SIG-M5 treated with dmso at 0.1 percent for 504 hours (cell line): Measurements from ENCODE around the gene DGKG.
A peak's percentile ranks its signal among the peaks of the same experiment; 100 is the strongest.

Source experiments
- DNase-seq: peaks from one replicate; lab custom pipeline; 2025; ENCODE audit not compliant: unreplicated experiment; lab: John Stamatoyannopoulos, UW

The DGKG gene

GRCh38 chr3:186117521-186118134 is 244.4 kb downstream of the DGKG start:
- no peak for DNase-seq

DNA sequence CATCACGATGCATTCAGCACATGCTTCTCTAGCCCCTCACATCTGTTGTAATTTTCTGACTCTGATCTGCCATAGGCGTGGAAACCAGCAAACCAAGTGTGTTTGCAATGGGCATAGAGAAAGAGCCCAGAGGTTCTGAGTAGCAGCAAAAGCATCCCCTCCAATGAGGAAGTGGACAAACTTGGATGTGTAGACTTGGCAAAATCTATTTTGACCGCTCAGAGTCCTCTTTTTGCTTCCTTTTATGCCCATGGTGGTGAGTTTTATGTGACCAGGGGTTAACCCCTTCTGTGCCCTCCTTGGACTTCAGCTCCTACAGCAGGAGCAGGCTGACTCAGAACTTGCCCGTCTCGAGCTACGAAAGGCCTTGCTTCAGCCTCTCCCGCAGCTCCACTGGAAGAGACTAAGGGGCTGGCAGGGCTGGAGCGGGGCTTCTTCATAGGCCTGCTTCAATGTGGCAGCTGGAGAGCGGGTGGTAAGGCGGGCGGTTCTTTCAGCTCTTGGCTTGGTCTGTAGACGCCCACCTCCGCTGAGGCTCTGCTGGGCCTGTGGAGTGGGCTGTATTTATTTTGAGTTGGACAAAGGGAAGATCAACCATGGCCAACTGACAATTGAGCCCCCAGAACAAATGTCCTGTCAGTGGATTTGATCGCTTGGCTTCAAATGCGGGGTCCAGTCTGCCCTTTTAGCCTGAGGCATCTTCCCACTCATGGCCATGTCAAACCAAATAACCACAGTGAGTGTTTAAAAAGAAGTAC is 246.6 kb downstream of the DGKG start:
- no peak for DNase-seq

- no peak for DNase-seq
Observed at GRCh38 chr3:186110975-186111974, 250.8 kb downstream of the DGKG start.

DNA sequence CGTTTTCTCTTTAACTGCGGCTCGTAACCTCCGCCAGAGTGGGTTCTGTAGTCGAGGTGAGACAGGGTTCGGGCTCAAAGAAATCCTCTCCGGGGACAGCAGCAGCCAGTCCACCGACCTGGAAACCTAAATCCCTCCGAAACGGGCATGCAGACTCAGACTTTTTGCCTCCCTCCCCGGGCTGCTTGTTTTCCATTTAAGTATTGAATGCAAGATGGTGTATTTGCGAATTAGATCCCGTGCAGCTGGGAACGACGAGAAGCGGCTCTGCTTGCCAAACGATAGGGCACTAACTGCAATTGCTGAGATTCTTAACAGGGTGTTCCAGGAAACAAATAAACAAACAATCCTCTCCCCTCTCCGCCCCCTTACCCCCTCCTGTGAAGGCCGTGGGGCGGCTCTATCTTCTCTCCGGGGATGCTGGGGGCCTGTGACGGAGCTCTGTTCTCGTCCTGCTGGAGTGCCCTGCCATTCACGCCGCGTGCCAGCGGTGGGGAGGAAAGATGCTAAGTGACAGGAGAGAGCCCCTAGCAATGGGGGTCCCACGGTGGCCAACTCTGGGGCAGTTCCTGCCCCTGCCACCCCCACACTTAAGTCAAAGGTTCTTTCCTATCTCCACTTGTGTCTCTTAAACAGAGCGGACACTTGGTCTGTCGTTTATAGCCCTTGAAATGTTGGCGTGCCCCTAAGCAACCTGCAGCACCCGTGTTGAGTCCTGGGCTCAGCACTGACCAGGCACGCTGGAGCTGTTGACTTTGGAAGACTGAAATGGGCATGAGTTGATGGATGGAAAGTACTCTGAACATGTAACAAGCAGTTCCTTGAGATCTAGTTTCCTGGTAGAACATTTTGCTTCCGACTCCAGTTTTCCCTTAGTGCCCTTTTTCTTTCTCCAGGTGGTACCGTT is 251.9 kb downstream of the DGKG start:
- no peak for DNase-seq

DNA sequence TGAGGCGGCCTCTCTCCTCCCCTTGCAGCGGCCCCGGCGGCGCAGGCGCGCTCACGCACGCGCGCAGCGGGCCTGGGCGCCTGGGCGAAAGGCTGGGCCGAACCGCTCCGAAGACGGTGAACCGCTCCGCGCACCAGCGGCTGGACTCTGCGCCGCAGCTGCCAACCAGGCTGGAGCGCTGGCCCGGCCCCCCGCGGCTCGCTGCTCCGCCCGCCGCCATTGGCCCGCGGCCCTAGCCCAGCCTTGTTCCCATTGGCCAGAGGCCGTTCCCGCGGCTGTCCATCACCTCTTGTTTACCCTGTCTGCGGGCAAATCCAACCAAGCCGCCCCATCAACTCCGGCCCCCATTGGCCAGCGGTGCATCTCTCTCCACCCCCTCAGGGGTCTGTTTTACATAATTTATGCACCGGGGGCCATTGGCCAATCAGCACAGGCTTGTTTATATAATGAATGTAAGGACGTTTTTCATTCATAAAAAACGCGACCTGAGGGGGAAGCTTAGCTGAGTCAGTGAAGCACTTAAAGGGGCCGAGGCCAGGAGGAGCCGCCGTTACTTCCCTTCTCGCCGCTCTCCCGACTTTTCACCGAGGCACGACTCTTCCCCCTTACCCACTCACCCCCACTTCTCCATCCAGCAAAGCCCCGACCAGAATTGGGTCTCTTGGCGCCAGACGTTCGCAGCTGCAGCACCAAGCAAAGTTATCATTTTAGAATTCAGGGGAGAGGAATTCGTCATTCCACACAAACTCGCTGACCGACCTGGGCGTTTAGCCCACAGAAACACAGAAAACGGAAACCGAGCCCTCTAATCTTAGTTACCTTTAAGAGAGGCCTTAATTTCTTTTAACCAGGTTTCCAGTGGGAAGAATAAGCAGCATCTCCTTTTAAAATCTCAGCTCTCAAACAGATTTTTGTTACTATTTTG is 252.8 kb downstream of the DGKG start, which contains the start of gene ETV5:
Gene ETV5, minus strand, starts transcription at position 149 of the 925 bp plus-strand sequence. CDS start 3,221 bp downstream, outside the sequence.
- DNase-seq: peak; percentile 100

DNA sequence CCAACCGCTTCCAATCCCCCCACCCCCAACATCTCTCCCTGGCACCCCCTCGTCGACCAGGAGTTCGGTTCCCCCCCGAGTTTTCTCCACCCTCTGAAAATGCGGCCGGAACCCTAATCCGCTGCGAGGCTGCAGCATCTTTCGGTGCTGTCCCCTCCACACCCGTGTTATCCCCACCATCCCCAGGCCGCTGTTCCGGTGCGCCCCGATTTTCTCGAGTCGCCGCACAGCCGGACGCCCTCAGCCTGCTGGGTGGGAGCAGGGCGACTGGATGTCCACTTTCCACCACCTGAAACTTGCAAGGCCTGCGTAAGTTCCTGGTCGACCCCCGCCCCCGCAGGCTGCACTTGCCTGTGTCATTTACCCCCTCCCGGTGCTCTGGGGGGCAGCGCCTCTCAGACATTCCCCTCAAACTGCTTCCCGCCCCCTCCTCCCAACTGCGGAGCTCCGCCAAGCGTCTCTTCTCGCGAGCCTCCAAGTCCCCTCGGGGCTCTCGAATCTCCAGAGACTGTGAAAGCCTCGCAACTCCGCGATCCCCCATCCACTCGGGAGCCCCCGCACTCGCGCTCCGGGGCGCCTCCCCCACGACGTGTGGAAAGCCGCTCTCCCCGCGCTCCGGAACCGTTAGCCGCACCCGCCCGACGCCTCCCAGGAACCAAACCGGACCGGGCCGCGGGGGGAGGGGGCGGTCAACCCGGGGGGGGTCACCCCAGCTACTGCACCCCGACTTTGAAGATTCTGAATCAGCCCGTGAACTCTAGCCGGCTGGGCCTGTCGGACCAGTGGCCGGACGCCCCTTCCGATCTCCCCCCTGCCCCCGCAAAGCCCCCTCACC is 253.7 kb downstream of the DGKG start:
- peak; percentile 51 for DNase-seq

GRCh38 chr3:186107215-186108105 is 254.6 kb downstream of the DGKG start:
- DNase-seq: peak; percentile 72

- DNase-seq: no peak
Observed at GRCh38 chr3:186105543-186105942, 256.5 kb downstream of the DGKG start.

DNA sequence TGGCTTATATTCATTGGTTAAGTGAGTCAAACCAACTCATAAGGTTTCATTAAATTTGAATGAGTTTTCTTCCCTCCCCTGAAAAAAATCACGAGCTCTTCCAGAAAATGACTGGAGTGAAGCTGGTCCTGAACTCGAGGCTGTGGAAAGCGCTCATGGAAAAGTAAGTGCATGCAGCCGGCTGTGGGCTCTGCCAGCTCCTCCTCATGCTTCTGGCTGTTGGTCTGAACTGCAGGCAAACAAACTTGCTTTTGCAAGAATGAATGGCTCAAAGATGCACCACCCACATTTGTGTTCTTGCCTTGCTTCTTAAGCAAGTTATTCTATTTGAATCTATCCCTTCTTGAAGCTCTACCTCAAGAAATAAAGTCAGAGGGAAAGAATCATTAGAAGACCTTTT is 259.3 kb downstream of the DGKG start:
- DNase-seq: no peak

- no peak for DNase-seq
Observed at GRCh38 chr3:186100398-186100797, 261.6 kb downstream of the DGKG start.

DNA sequence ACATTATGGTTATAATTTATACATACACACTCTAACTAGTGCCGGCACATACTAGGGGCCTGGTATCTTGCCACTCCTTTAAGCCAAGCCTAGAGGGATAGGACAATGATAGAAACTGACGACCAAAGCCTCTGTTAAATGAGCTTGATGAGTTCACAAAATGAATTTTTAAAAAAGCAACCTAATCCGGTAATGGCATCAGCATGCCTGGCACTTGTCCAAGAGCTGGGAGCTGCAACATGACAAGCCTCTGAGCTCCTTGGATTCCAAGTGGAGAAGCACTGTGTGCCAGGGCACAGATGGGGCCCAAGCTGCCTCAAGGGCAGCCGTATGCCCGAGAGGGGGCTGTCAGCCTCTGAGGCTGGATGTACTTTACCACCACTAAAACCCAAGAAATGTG is 262.9 kb downstream of the DGKG start:
- no peak for DNase-seq

DNA sequence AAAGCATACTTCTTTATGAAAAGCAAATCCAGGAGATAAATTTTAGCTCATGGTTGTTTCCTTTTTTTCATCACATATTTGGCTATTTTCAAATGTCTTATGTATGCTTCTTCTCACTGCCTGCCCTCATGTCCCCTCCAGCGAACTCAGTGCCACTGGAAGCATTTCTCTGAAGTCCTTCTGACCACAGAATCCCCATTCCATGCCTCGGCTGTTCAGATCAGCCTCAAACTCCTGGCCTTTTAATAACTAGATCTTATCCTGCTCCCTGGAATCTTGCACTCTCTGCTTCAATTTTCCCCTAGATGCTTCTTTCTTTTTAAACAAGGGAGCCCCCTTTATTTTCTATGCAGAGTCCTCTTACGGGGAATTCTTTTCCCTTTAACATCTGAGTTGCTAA is 263.3 kb downstream of the DGKG start:
- DNase-seq: no peak

GRCh38 chr3:186097663-186098451 is 264.2 kb downstream of the DGKG start:
- no peak for DNase-seq

- no peak for DNase-seq
Observed at GRCh38 chr3:186097317-186097662, 264.7 kb downstream of the DGKG start.
